Stimulated activated naive CD4-positive, alpha-beta T cell treated with Interleukin-2 at 50 U/mL for 16 hours (primary cell): ENCODE results near the gene SHQ1.
"Not testable (repeated sequence)": the region's sequence is repeated elsewhere in the genome, so short reads cannot be mapped to it uniquely, and the experiment has no call there.

ENCODE experiments used
- DNase-seq: peaks from one replicate; lab custom pipeline; 2025; lab: John Stamatoyannopoulos, UW

The SHQ1 gene

GRCh38 chr3:72748659-72749058 lies 99.6 kb downstream of the SHQ1 start:
- no peak for DNase-seq

GRCh38 chr3:72746430-72747411 lies 101.5 kb downstream of the SHQ1 start:
- DNase-seq, result no peak

DNA sequence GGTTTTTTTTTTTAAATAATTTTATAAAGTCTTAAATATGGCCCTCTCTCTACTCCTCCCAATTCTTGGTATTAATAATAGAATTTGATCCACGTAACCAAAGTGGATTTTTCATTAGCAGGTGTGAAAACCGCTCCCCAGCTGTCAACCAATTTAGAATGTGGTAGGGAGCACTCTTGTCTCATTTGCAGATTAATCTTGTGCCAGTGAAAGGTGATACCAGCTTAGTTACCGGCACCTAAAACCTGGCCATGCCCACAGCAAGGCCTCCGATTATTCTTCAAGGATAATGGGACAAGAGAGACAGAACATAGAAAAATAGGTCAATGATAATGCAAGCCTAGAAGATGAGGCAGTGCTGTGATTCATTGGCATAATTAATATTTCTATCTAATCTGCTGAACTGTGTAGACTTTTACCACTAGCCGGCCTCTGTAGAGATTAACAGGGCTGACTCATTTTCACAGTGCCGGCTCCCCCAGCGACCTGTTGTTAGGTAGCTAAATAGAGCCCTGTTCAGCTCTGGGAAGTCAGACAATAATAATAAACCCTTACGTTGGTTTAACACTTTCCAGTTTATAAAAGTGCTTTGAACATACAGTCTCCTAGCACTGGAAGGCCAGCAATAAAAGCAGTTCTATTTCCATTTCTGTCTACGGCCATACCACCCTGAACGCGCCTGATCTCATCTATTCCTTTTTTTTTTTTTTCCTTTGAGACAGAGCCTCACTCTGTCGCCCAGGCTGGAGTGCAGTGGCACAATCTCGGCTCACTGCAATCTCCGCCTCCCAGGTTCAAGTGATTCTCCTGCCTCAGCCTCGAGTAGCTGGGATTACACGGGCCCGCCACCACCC lies 102.9 kb downstream of the SHQ1 start:
- DNase-seq, result no peak

DNA sequence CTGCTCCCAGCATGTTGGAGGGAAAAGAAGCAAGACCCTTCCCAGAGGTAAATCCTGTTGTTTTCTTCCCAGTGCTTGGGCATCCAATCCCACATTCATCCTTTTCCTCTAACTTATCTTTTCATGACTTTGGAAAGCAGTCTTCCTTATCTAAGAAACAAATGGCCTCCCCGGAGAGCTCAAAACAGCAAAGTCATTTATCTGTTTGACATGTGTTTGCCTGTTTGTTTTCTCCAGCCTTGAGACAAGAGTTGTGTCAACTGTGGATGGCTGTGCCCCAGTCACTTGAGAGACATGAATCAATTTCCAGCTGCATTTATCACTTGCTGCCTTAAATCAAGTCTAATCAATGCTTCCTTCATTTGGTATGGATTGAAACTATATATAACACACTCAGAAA lies 103.9 kb downstream of the SHQ1 start:
- DNase-seq, result no peak

DNA sequence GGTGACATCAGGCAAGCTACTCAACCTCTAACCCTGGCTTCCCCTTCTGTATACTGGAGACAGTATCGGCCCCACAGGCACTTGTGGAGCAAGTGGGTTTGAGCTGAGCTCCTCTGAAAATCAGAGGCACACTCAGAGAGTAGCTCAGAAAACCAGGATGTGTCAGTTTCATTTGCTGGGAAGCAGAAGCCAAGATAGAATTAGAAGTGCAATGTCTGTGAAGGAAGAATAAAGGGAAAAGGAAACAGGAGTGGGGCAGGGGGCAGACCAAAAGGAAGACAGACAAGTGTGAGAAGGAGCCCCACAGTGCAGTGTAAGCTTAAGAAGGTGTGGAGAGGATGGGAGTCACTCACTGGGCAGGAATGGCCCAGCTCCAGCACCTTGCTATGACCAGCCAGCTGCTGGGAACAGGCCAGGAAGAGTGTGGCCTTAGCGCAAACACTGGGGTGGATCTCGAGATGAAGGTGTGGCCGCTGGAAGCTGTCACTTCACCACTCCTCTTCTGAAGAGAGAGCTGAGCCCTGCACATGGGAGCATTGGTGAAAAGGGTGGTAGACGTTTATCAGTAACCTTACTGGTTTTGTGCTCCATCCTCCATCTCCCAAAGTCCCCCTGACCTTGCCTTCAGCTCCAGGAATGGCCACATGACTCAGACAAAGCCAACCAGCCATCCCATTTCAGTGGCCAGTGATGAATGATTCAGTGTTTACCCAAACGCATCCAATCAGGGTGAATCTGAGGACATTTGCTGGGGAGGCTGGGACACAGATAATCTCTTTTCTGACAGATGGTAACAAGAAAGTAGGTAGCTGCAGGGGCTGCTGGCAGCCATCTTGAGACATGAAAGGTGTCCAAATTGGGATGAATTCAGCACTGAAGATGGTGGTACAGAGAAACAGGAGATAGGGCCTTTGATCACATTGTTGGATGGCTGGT lies 108.4 kb downstream of the SHQ1 start:
- no peak for DNase-seq

DNA sequence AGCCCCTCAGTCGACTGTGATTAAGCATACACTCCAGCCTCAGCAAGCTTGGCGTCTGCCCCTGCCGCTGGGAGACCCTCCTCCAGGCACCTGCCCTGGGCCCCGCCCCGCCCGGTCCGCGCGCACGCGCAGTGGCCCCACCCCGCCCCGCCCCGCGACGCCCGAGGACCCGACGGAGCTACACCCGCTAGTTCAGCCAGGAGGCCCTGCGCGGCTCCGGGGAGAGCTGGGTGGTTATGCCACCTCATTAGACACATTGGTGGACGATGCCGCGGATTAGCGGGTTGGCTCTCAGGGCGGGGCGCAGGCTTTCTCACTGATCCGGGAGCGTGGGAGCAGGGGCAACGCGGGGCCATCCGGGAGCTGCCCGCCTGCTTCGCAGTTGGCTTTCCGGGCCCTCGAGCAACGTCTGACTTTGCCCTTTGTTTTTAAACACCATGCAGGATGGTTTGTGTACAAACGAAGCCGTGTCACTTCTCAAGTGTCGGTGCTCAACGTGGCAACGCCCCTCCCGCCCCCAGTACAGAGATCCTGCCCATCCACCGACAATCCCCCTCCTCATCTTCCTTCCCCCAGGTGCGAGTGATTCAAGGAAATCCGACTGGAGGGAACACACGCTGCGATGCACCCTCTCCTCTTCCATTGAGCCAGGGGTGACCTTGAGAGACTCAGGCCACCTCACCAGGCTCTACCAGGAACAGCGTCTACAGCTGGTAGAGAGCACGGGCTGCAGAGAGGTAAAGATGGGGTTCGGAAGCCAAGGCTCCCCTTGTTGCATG lies 109.3 kb downstream of the SHQ1 start:
- peak; percentile 68 for DNase-seq

GRCh38 chr3:72735072-72735471 lies 113.2 kb downstream of the SHQ1 start:
- not testable (repeated sequence) for DNase-seq

DNA sequence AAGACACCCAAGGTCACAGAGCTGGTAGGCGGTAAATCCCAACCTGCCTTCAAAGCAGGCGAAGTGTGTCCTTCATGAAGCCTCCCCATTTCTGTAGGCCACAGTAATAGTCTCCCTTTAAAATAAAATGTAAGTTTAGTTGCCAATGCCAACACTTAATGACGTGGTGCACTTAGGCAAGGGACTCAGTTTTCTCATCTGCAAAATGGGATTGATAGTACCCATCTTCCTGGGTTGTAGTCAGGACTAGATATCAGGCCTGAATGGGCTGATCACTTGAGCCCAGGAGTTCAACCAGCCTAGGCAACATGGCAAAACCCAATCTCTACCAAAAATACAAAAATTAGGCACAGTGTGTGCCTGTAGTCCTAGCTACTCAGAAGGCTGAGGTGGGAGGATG lies 114.6 kb downstream of the SHQ1 start:
- no peak for DNase-seq

GRCh38 chr3:72732666-72733345 lies 115.4 kb downstream of the SHQ1 start:
- not testable (repeated sequence) for DNase-seq

DNA sequence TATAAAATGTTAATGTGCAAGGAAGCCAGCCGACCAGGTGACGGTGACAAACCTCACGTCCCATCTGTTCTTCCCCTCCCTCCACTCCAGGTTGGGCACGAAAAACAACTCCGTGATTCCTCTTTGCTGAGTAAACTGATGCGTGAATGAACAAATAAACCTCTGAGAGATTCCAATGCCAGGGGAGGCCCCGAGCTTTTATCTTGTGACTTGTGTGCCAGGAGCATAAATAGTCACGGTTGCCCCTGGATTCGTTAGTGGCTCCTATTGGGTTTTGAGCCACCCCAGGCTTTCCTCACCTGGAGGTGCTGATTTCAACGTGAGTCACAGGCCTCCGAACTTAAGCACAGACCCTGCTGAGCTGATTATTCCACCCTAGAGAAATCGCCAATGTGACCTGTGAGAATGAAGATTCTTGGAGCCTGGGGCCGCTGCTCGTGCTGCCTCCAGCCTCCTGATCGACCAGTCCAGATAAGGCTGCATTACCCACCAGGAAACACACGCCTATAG lies 119.2 kb downstream of the SHQ1 start:
- no peak for DNase-seq

DNA sequence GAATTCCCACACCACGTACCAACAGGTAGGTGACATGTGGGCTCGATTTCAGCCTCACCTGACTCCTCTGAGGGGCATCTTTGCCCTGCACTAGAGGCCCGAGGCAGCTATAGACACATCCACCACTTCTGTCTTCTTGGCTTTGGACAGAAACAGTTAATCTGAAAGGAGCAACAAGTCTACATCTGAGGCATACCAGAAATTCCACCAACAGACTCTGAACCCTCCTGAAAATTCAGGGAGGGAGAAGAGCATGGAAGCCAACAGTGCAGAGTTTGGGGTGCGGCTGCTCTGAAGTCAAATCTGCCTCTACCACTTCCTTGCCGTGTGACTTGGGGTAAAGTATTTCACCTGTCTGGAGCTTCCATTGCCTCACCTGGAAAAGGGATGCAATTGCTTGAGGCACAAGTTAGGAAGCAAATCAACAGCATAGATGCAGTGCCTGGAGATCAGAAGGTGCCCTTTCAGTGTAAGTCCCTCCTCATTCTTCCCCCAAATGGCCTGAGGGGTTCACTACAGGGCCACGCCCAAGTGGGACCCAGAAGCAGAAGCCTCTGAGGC lies 119.8 kb downstream of the SHQ1 start:
- DNase-seq, result no peak

- DNase-seq, result no peak
Measured at GRCh38 chr3:72727726-72728125, 120.5 kb downstream of the SHQ1 start.

- no peak for DNase-seq
Measured at GRCh38 chr3:72727172-72727571, 121.1 kb downstream of the SHQ1 start.

- no peak for DNase-seq
Measured at GRCh38 chr3:72725229-72725628, 123.0 kb downstream of the SHQ1 start.

- DNase-seq, result no peak
Measured at GRCh38 chr3:72724070-72724469, 124.2 kb downstream of the SHQ1 start.

DNA sequence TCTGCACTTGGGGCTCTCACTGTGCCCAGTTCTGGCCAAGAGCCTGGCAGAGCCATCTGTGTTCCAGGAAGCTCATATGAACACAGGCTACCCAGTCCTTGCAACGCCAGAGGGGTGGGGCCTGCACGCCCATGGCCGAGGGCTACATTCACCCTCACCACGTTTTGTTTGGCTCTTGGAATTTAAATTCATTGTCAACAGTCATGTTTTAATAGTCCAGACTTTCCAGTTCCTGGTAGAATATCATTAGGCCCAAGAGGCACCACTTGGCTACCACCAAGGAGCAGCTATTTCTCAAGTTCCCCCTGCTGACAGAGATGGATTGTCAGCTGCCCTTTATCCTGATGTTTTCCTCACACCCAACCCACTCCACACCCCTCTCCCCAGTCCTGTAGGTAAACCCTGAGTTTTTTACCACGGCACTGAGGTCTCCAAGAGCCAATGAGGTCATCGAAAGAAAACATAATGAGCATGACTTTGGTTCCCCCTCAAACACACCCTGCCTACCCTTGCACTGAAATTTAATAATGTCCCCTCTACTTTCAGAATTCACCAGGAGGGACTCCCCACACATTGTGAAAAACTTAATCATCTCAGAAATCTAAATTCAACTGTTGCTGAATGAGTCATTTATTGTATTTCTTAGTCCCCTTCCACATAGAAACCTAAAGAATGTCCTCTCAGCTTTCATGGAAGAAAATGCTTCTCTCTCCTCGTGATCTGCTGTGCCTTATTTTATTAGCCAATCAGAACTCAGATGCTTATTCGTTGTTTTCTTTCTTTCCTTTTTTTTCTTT lies 125.1 kb downstream of the SHQ1 start:
- DNase-seq, result no peak

DNA sequence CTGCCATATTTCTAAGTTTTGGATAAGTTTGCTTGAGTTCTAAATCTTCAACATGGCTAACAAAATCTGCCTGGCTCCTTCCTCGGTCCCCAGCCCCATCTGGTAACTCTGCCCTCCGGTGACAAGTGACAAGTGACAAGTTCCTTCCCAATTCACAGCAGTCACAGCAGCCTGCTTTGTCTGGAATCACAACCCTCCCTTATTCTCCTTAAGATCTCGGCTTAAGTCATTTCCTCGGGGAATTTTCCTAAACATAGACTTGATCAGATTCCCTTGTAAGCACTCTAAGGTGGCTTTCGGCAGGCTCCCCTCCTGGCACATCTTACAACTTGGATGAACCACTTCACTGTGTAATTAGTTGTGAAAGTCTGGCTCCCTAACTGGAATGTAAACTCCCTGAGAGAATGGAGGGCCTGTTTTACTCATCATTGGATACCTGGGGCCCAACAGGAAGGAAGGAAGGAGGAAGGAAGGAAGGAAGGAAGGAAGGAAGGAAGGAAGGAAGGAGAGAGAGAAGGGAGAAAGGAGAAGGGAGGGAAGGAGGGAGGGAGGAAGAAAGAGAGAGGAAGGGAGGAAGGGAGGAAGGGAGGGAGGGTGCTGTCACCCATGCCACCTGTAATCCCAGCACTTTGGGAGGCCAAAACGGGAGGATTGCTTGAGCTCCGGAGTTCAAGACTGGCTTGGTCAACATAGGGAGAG lies 126.4 kb downstream of the SHQ1 start:
- DNase-seq, result no peak

GRCh38 chr3:72720566-72720965 lies 127.7 kb downstream of the SHQ1 start:
- DNase-seq, result no peak
